ENCODE measurements around the gene POLH.
"Not testable (repeated sequence)": the region's sequence is repeated elsewhere in the genome, so short reads cannot be mapped to it uniquely, and the experiment has no call there.

POLH gene

DNA sequence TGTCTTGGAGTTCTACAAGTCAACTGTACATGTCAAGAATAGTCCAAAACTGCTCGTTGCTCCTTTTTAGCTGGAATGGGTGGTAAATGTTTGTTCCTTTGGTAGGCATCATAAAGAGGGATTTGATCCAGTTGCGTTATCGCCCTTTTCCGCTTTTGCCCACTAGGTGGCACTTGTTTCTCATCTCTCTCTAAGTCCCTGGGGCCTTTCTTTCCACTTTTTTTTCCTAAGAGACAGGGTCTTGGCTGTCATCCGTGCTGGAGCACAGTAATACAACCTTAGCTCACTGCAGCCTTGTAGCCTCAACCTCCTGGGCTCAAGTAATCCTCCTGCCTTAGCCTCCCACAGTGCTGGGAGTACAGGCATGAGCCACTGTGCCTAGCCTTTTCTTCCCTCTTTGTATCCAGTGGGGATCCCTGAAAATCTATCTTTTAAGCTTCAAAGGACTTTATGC, 32.4 kb downstream of the POLH start:
- peak; percentile 63 for DNase-seq

DNA sequence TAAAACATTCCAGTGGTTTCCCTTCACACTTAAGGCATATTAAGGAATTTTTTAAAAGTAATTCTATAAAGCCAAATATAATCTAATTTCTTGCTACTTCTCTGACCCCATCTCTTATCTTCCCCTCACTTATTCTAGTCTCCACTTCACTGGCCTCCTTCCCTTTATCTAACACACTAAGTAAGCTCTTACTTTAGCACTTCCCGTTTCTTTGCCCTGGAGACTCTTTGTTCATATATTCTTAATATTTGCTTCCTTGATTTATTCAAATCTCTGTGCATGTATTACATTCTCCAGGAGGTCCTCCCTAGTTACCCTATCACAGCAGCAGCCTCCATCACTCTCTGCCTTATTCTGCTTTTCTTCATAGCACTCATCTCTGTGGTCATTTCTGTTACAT, 32.8 kb downstream of the POLH start:
- DNase-seq: no peak

DNA sequence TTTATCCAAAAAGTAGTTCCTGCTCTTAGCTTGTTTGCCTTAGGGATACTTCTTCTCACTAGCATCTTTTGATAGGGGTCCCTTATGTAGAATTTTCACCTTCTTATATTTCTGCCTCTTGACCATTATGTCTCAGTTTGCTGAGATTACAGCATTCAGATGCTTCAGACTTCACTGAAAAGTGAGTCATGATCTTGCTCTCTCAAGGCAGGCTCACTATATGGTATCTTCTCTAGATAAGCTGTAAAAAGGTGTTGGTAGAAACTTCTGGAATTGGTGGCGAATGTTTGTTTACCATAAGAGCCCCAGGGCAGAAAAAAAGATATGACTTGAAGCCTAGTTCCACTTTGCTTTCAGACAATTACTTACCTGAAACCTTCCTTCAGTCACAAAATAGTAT, 33.4 kb downstream of the POLH start:
- DNase-seq: no peak

DNA sequence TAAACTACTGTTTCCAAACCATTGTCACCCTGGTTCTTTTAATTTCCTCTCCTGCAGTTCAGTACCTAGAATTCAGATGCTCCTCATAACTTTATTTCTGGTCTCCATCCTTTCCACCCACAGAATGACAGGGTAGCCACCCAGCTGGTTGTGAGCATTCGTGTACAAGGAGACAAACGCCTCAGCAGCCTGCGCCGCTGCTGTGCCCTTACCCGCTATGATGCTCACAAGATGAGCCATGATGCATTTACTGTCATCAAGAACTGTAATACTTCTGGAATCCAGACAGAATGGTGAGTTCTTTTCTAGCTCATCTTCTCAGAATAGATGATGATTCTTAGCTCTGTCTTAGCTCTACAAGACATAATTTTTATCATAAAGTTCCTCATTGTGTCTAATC, 34.4 kb downstream of the POLH start:
- DNase-seq: no peak

DNA sequence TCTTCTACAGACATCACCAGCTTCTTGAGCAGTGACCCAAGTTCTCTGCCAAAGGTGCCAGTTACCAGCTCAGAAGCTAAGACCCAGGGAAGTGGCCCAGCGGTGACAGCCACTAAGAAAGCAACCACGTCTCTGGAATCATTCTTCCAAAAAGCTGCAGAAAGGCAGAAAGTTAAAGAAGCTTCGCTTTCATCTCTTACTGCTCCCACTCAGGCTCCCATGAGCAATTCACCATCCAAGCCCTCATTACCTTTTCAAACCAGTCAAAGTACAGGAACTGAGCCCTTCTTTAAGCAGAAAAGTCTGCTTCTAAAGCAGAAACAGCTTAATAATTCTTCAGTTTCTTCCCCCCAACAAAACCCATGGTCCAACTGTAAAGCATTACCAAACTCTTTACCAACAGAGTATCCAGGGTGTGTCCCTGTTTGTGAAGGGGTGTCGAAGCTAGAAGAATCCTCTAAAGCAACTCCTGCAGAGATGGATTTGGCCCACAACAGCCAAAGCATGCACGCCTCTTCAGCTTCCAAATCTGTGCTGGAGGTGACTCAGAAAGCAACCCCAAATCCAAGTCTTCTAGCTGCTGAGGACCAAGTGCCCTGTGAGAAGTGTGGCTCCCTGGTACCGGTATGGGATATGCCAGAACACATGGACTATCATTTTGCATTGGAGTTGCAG, 37.9 kb downstream of the POLH start:
- DNase-seq: no peak

DNA sequence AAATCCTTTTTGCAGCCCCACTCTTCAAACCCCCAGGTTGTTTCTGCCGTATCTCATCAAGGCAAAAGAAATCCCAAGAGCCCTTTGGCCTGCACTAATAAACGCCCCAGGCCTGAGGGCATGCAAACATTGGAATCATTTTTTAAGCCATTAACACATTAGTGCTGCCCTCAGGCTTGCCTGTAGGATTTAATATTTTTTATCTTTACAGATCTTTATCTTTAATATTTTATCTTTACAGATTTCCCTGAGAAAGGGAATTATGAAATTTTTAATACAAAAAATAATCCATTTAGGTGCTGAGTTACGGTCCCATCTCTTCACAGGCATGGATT, 38.4 kb downstream of the POLH start:
- no peak for DNase-seq

DNA sequence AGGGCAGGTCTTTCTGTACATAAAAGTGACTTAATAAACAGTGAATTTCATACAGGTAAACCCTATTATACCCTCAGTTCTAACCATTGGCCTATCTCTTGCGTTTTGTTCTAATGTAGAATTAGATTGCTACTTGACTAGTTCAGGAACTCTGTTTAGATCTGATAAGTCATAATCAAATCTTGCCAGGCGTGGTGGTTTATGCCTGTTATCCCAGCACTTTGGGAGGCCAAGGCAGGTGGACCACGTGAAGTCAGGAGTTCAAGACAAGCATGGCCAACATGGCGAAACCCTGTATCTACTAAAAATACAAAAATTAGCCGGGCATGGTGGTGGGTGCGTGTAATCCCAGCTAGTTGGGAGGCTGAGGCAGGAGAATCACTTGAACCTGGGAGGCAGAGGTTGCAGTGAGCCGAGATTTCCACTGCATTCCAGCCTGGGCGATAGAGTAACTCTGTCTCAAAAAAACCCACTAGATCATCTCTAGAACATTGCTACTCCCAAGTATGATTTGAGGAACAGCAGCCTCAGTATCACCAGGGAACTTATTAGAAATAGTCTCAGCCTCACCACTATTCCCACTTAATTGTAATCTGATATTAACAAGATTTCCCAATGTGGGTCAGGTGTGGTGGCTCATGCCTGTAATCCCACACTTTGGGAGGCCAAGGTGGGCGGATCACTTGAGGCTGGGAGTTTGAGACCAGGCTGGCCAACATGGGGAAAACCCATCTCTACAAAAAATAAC, 40.9 kb downstream of the POLH start:
- DNase-seq: no peak

DNA sequence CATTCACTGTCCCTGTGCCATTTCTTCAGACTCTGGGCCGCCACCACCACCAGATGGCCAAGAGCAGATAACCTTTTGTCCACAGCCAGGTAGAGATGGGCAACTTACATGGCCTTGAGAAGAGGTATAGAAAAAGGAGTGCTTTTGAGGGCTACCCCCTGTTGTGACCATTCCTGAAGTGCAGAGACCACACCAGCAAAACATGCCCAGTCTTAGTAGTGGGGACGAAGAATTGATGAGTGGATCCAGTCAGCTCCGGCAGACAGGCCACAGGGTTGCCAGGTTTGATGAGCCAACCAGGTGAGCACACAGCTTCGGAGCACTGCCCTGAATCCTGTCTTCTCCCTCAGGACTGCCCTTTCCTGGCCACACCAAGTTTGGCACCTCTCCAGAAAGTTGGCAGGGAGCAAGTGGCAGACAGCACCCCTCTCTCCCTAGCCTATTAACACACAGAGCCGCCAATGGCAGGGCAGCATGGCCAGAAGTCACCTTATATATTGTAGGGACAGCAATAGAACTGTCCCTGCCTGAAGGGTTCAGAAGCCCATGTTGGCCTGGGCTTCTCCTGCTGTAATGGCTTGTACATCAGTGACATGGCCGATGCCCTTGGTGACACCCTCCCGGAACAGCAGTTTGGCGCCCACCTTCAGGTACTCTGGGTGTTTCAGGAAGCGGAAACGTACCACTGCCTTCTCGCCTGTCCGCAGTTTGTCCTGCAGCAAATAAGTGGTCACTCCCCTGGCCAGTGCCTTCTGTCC, 45.3 kb downstream of the POLH start:
- no peak for DNase-seq

DNA sequence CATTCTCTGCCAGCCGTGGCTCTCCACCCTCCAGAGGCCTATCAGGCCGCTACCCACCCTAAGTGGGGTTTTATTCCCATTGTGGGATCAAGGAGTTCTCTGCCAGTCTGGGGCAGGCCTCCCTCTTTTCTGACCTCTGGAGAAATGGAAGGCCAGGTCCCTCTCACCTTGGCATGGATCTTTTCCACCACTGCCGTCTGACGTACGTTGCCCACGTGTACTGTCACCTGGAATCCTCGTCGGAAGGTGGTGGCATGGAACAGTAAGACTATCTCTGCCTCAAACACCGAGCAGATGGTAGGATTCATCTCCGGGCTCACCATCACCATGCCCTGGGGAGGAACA, 45.8 kb downstream of the POLH start:
- no peak for DNase-seq

DNA sequence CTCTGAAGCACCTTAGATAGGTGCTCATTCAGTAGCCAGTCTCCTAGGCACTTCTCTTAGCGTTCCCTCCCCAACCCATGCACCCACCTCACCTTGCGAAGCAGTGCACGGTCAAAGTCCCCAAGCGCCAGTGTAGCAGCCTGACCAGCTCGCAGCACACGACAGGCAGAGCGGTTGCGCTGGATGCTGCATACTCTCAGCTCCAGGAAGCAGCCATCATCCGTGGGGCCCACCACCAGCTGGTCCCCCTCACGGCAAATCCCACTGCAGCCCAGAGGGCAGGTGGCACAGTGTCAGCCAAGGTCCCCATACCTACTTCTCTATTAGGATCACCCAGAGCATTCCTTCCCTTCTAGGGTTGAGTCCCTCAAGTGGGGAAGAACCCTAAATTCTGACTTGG, 46.6 kb downstream of the POLH start:
- no peak for DNase-seq

DNA sequence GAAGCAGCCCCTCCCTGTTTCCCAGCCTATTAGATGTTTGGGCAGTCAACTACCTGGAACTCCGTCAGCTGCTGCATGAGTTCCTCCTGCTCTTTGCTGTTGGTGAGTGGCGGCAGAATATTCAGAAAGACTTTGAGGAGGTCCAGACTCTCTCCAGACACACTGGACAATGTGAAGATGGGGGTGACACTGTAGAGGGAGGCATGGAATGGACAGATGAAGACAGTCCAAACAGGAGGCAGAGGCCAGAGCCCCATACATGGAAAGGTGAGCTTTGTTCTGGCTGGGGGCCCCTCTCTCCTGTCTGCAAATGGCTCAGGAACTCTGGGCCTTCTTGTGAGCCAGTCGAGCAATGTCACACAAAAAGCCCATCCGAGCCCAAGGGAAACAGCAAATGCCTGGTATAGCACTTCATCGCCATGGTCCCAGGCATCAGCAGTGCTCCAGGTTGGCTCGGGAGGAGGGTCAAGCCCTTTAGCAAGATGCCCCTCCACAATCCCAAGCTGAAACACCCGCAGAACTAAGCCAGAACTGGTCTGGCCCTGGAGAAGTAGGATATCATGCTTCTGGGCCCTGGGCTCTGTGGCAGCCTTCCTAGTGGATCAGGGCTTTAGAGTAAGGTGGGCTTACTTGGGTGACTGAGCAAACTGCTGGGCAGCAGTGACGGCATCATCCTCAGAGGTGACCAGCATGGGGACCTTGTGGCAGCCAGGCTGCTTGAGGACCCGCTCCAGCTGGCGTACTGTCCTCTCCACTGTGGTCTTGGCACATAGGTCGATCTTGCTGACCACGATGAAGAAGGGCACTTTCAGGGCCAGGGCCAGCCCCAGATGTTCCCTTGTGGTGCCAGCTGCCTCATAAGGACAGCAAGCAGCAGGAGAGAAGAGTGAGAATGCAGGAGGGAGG, 48.1 kb downstream of the POLH start:
- DNase-seq: no peak

DNA sequence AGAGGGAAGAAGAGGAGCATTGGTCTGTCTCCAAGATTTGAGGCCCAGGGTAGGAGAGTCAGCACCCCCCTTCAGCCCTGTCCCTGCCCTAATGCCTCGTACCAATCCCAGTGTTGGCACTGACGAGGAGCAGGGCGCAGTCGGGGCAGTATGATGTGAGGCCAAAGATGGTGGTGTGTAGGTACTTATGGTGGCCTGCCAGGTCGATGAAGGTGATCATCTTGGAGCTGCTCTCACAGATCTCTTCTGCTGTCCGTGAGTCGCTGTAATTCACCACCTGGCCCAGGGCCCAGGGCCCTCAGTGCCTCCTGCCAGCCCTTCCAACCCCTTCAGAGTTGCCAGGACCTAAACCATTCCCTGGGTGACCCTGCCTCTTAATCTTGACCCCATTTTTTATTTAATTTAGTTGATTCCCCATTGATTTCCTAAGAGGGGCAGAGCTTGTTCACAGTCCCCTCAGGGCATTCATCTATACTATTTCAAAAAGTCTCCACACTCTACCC, 48.9 kb downstream of the POLH start:
- DNase-seq: no peak

DNA sequence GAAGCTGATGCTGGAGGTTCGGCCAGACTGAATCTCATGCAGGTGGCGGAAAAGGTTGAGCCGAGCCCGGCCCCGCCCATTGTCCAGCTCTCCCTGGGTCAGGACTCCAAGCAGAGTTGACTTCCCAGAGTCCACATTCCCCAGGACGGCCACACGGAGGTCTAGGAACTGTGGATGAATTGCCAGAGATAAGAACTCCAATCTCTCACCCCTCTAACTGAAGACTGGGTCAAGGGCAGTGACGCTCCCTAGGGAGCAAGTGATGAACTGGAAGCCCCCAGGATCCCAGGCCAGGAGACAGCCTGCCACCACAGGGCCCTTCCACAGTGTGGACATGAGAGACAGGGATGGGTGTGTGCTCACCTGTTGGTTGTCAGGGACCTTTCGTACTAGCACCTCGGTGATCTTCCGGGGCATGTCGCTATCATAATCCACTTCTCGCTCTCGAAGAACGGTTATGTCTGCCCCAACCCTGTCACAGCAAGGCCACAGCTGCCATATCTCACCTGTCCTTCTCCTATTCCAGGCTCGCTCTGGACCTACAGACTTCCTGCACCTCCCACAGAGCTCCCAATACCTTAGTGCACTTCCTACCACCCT, 49.5 kb downstream of the POLH start:
- DNase-seq: no peak

DNA sequence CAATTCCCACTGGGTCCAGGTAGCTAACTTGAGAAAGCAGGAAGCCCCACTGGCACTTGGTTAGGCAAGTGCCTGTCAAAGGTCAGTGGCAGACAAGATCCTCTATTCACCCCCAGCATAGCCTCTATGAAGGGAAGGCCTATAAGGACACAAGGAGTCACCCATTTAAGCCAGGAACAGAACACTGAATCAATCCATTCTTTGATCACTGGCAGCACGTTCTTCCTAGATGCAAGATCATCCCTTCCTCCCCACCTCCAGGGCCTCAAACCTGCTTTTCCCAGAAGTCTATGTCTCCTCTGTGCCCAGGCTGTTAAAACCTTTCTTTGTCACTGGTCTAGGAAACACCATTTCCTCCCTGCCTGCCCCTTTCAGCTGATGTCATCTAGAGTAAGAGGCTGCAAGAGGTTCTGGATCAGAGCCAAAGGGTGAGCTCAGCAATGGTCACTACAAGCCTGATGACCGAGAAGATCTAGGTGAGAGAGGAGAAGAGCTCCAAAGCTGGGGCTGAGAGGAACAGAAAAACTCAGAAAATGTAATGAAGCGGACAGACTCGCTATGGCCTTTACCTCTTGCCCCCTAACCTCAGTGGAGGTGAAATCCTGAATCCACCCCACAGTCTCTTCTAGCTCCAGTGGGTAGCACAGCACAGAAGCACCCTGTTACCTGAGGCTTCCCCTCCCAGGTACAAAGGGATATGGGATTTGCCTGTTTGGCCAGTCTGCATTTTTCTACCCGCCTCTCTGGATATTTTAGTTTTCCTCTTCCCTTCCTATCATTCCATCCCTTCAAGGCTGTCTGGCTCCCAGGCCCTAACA, 51.2 kb downstream of the POLH start:
- no peak for DNase-seq

DNA sequence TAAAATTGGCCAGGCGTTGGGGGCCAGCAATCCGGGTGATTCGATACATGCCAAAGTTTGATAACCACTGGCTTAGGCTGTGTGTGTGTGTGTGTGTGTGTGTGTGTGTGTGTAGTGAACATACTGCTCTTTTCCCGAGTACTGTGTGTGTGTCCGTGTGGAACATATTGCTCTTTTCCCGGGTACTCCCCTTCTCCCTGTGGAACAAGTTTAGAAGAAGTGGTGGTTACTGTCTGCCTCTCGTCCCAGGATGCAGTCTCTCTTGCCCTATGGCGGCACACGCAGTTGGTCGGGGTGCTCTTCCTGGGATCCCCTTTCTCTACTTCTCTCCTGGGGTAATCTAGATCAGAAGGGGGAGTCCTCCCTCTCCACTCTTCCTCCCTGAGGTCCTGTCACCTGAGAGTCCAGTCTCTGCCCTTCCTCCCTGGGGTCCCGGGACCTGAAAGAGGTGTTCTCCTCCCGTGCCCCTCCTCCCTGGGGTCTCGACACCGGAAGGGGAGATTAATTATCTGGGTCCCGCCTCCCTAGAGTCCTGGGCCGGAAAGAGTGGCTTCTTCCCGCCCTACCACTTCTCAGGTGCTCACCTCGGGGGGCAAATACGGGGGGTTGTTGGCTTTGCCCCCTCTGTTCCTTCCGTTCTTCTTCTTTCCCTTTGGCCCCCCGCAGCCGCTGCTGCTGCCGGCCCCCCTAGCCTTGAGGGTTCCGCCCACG, 52.6 kb downstream of the POLH start:
- peak; percentile 69 for DNase-seq

DNA sequence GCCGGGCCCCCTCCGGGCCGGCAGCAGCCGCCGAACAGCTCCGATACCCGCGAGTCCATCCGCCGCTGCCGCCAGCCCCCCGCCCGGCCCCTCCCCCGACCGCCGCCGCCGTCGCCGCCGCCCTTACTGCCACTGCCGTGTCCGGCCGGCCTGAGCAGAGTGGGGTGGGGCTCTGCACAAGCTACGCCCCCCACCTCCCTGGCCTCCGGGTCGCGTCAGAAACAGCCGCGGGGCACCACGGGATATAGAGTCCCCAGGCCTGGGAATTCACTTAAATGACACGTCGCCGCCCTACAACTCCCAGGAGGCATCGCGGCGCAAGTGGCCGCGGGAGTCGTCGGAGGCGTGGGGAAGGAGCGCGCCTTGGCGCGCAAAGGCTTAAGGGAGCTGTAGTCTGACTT, 53.1 kb downstream of the POLH start, which contains the start of gene GTPBP2:
Gene GTPBP2, minus strand, starts transcription at position 161 of the 401 bp plus-strand sequence. Its CDS starts 102 bp downstream, at position 59.
- DNase-seq: peak; percentile 96

DNA sequence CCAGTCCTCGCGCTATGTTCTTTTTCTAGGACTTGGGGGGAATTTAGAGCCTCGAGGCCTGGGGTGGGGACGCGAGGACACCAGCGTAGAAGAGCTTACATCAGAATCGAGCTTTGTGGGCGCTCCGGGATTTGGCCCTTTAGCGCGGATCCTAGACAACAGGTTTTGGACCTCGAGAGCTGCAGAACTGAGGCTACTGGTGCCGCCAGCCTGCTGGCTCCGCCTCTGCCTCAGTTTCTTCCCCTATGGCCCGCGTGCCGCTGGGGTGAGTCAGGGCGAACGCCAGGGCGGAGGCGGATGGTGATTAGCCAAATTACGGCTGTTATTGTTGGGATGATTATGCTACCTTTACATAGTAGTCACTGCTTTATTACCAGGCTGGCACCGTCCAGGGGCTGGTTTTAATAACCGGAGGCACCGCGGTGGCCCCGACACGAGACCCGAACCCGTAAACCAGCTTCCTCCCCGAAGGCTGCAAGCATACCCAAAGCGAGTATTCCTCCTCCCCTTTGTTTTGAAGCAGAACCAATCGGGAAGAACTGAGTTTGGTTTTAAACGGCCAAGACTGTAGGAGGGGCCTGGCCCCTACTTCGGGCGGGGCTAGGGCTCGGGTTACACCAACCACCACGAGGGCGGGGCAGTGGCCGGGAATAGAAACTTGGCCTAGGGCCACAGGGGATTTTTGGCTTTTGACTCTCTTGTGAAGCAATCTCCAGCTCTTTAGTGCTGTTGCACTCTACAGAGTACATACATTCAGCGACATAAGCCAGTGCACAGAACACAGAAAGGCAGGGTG, 53.7 kb downstream of the POLH start:
- DNase-seq: peak; percentile 96

DNA sequence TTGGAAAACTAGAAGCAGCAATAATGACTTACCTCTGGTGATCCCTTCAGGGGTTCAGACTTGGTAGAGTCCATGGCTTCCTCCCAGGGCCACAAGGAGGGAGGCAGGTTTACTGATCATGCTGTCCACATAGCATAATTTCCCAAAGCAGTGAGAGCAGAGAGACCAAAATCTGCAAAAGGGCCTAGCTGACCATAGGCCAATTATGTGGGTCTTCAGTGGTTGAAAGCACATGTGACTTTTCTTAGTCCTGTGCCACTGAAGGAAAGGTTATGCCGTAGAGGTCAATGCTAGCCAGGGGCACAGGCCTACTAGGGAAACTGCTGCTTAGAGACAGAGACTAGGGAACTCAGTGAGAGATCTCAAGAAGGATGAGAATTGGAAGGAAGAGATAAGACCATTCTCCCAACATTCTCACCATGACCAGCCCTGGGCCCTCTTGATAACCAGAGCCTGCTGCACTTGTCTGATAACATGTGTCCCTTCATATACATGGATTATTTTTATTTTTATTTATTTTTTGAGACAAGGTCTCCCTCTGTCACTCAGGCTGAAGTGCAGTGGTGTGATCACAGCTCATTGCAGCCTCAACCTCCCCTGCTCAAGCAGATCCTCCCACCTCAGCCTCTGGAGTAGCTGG, 55.1 kb downstream of the POLH start:
- no peak for DNase-seq

DNA sequence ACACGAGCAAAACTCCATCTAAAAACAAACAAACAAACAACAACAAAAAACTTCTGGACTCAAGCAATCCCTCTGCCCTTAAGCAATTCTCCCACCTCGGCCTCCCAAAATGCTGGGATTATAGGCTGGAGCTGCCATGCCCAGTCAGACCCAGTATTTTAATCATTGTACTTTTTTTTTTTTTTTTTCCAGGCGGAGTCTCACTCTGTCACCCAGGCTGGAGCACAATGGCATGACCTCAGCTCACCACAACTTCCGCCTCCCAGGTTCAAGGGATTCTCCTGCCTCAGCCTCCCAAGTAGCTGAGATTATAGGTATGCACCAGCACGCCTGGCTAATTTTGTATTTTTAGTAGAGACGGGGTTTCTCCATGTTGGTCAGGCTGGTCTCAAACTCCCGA, 57.0 kb downstream of the POLH start:
- not testable (repeated sequence) for DNase-seq

Data from CD4-positive, alpha-beta T cell treated with Interleukin-17A for 1 hour (primary cell).